Activated CD4-positive, alpha-beta T cell treated with anti-CD3 and anti-CD28 coated beads for 24 hours (primary cell): ENCODE data around the gene EDN1.
"Not testable (repeated sequence)": the region's sequence is repeated elsewhere in the genome, so short reads cannot be mapped to it uniquely, and the experiment has no call there.

Experiments
- DNase-seq, 2 donors: peaks; one replicate each; pipeline ENCODE4 v3.0.0-alpha.2; 2020; ENCODE audit warnings: low read depth in 2 of 2

The EDN1 gene

DNA sequence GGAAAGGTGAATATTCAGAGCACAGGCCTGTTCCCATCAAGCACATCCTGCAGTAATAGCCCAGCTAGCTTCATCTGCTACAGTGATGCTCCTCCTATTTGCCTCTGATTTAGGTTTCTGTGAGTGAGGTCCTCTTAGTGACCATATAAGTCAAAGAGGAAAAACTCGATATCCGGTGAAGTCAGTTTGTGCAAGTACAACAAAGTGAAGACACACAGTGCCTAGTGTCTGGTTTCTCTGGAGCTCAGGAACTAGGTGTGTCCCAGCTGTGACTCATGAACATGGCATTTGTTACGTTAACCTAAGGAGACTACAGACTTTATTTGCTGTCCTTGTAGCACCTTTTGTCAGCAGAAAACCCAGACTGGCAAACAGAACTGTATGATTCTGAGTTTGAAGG, 33.9 kb downstream of the EDN1 start:
- DNase-seq, result no peak

GRCh38 chr6:12324748-12325147, 34.6 kb downstream of the EDN1 start:
- no peak for DNase-seq

GRCh38 chr6:12325872-12326271, 35.7 kb downstream of the EDN1 start:
- DNase-seq, result no peak

DNA sequence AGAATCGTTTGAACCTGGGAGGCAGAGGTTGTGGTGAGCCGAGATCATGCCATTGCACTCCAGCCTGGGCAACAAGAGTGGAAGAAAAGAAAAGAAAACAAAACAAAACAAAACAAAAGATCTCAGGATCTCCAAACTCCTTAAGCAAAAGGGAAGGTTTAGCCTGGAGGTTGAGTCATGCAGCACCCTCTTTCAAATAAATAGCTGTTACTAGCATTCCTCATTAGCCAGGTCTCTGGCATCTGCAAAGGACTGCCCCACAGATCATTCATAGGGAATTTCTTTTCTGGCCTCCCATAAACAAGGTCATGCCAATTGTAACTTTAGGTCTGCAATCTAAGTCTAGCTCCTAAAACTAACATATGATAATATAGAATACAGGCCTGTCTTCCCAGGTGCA, 37.2 kb downstream of the EDN1 start:
- no peak for DNase-seq

DNA sequence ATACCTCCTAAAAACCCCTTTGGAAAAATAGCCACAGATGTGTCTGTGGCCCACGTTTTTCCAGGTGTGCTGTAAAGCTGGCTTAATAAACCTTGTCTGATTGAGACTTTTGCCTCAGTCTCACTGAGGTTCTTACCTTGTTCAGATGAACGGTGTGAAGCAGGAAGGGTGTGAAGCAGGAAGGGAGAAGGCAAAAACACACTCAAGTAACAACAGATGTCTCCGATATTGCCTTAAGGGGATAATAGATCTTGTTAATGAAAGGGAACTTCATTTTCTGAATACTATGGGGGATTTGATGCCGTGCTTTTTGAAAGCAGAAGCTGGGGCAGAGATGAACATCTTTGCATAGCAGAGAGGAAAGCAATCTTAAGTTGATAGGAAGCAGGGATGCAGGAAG, 37.8 kb downstream of the EDN1 start:
- DNase-seq, result no peak

- DNase-seq, result no peak
Measured at GRCh38 chr6:12328701-12329100, 38.5 kb downstream of the EDN1 start.

- DNase-seq, result no peak
Measured at GRCh38 chr6:12331474-12331873, 41.3 kb downstream of the EDN1 start.

DNA sequence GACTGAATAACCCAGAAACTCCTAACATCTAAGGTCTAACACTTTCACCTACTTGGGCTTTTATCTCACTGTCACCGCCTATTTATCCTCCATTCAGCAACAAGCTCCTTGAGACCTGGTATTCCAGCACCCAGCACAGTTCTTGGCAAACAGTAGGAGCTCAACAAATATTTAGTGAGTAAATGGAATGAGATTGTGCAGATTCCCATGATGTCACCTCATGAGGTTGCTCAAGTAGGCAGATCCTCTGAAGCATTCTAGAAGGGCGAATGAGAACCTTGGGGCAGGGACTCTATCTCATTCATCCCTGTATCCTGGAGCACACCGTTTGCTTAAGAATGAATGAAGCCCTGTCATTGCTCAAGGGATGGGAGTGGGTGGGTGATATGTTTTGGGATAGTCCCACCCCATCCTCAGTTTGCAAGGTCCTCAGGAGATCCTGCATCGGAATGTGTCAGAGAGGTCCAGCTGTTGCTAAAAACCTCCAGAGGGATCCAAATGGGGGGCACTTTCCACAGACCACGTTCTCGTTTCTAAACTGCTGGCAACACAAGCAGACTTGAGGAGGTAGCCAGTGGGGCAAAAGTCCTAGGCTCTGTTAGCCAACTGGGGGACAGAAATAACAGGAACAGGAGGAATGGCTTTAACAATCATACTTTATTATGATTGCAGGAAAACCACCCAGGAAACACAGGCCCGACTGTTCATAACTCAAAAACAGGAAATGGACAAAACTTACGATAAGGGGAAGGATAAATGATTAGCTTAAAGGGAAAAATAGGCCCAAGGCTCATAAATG, 42.0 kb downstream of the EDN1 start:
- DNase-seq, result no peak

GRCh38 chr6:12332750-12333079, 42.6 kb downstream of the EDN1 start:
- DNase-seq, result not testable (repeated sequence)

DNA sequence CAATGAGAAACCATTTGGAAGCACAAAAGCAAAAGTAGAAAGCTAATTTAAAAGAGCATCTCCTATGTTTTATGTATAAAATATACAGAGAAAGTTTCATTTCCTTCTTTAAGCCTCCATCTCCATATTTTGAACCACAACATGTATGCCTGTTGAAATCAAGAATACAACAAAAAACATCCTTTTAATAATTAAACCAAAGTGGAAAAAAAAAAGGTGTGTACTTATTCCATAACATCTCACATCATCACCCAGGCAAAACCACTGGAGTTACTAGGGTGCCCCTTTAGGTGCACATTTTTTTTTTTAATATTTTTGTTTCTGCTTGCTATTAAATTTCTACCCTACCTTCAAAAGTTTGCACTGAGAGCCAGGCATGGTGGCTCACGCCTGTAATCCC, 43.0 kb downstream of the EDN1 start:
- no peak for DNase-seq

DNA sequence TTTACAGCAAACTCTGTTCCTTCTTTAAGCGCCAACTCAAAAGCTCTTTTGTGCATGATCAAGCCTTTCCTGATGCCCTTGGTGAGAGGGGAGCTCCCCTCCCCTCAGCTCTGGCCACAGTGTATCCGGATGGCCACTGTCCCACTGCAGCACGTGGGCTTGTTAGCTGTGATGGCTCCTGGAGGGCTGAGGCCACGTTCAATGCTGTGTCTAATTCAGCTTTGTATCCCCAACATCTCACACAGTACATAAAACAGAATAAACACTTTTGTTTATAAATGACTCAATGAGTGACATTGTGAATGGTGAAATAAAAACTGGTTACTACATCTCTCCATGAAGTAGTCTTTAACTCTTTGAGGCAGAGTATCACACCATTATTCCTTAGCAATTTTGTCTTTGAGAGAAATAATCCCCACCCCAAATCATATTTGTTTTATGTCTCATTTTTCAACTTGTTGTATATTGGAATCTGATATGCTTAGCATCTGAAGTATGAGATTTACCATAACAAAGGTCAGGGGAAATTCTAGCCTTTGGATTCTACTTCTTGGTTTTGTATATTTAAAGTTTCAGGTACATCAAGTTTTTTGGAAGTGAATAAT, 44.5 kb downstream of the EDN1 start:
- no peak for DNase-seq

GRCh38 chr6:12335131-12335527, 45.0 kb downstream of the EDN1 start:
- DNase-seq, result no peak

DNA sequence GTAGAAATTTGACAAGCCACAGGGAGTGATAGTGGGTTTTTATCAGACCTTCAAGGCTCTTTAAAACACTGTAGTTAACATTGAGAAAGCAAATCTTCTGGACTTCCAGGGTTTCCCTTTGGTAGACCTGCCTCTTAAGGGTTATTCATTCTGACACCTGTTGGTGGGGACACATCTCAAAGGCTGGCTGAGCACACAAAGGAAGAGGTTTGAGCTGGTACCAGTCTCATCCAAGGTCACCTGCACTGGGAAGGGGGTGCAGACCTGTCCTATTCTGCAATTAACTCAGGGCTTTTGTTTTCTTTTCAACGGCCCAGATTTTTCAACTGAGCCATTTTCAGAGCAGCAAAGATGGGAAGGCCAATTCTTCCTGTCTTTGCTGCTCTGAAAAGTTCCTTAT, 45.6 kb downstream of the EDN1 start:
- DNase-seq, result no peak

GRCh38 chr6:12336121-12336971, 46.2 kb downstream of the EDN1 start:
- no peak for DNase-seq

DNA sequence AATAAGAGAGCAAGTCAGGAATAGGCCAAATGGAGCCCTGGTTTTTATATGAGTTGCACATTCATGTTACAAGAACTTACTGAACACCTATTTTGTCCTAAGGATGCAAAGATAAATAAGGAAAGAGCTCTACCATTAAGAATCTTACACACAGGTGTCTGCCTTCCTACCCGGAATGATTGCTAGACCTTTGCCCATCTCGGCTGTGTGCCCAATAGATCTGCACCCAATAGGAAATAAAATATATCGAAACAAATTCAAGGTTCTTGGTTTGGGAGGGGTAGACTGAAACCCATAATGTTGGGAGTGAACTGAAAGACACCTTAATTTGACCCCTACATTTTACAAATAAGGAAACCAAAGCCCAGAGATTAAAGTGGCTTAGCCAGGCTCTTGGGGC, 48.9 kb downstream of the EDN1 start:
- DNase-seq, result no peak

DNA sequence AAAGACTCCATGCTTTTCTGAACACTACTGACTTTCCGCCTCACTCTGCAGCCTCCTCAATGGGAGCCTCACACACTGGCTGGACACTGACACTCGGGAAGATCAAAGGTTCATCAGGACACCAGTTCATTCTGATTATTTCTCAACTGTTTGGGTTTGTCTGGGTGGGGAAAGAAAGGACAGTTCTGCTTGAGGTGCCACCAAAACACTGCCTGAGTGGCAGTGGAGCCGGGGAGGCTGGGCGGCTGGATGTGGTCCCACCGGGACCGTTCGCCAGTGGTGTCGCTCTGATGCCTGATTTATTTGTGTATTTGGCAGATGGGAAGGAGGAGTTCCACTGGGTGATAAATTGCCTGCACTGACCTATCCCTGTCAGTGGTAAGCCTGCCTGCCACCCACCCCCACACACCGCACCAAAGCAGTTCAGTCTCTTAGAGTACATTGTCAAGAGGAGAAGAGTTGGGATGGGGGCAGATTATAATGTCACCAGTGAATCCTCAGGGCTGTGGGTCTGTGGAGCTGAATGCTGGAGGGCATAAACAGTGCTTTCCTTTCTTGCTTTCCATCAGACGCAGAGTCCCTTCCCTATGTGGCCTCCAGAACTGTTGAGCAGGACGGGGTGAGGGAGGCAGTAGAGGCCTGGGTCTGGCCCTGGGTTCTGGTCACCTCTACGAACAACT, 49.8 kb downstream of the EDN1 start:
- no peak for DNase-seq

- DNase-seq, result no peak
Measured at GRCh38 chr6:12340488-12340818, 50.3 kb downstream of the EDN1 start.

DNA sequence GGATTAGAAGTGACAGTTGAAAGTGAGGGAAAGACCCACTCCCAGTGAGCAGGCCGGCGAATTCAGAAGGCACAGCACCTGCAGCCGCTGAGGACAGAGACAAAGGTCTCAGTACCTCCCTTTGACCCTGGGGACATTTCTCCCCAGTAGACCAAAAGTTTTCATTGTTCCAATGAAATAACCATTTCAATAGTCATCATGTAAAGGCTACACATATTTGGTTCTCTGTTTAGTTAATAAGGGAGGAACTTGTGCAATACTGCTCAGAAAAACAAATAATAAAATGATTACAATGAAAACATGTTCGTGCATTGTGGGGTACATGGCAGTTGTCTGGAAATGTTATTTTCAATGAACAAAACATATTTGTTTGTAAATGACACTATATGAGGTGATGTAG, 52.5 kb downstream of the EDN1 start:
- DNase-seq, result no peak

DNA sequence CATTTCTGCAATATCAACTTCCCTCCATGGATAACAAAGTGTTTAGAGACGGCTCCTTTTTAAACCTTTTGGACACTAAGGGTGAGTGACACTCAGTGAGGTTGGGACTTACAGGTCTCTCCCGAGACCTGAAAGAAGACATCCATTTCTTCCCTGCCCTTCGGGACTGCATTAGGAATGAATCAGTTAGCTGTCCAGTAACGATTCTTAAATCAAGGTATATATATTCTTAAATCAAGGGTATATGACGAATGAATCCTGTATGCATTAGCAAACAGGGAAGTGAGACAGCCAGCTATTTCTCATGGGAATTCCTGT, 52.9 kb downstream of the EDN1 start:
- no peak for DNase-seq

GRCh38 chr6:12343440-12344162, 53.4 kb downstream of the EDN1 start:
- DNase-seq, result no peak

DNA sequence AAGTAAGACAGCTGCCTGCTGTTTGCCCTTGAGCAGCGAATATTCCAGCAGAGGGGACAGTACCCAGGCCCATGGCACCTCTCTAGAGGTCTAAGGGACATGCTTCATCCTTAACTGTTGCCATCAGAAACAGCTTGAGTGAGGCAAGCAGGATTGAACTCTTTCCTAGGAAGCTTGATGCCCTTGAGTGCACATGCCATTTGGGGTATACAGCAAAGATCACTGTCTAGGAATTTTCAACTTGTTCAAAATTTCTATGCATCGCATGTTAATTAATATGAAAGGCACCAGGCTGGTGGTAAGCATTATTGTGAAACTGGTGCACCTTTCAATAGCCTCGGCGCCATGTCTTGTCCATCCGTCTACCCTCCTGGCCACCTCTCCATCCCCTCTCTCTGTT, 54.1 kb downstream of the EDN1 start:
- no peak for DNase-seq
